NCI-H748 treated with DMSO at 0.1 percent for 48 hours (cell line): ENCODE data around the gene ZNF48.

Experiments used
- DNase-seq: peaks from one replicate; lab custom pipeline; 2025; lab: John Stamatoyannopoulos, UW

The ZNF48 gene

DNA sequence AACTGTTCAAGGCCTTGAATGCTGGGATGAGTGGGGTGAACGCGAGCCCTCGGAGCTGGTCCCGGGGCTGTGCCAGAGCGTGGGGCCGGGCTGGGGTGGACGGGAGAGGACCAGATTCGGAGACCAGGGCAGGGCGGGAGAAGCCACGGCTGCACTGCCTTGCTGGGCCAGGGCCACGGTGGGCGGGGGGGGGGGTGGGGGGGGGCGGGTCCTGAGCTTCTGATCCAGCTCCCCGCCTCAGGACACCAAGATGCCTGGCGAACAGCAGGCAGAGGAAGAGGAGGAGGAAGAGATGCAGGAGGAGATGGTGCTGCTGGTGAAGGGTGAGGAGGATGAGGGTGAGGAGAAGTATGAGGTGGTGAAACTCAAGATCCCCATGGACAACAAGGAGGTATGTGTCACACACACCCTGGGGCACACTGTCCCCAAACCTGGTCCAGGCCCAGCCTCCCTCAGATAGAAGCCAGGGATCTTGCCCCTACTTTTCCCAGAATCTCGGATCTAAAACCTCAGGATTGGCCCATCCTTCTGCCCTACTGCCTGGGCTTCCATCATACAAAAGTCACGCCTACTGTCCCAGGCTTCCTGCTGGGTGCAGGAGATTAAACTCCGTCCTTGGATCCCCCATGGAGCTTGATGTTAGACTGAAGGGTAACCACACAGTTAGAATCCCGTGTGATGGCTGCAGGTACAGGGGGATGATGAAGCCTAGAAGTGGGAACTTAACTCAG, 12.7 kb downstream of the ZNF48 start:
- no peak for DNase-seq

- peak; percentile 66 for DNase-seq
Measured at GRCh38 chr16:30409125-30410060, 14.2 kb downstream of the ZNF48 start.

DNA sequence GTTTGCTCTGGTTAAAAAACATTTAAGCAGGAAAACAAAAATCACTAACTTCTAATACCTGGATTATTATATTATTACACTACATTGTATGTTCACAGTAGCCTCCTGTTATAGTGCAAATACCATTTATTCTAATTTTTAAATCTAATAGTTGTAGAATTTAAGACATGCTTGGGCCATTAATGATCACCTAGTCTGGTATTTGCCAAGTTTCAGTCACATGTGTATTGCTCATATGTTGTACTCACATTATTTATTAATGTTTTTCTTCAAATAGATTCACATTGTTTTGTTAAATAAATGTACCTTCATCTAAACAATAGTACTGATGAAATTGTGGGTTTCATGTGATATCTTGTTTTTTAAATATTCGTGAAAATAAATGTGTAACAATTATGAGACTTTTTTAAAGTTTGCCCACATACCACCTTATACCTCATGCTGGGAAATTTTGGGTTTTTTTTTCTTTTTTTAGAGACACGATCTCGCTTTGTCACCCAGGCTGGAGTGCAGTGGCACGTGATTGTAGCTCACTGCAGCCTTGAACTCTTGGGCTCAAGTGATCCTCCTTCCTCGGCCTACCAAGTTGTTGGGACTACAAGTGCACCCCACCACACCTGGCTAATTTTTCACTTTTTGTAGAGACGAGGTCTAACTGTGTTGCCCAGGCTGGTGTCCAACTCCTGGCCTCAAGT, 18.0 kb downstream of the ZNF48 start:
- no peak for DNase-seq

GRCh38 chr16:30414159-30414558, 18.9 kb downstream of the ZNF48 start:
- no peak for DNase-seq

DNA sequence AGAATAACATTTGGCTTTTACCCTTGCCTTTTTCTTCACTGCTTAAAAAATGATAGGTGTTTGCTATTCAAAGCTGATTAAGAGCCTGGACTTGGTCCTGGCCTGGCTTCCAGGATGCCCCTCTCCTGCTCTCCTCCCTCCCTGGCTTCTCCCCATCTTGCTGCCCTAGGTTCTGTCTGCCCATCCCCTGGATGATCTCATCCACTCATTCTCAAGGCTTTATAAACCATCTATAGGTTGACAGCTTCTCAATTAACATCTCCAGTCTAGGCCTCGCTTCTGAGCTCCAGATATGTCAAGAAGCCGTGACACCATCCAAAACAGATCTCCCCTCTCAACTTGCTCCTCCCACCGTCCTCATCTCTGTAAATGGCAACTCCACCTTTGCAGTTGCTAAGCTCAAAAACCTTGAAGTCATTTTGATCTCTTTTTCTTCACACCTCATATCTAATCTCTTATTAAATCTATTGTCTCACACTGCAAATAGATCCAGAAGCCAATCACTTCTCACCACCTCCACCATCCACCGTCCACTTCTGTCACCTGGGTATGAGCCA, 20.9 kb downstream of the ZNF48 start:
- no peak for DNase-seq

GRCh38 chr16:30416624-30417528, 21.7 kb downstream of the ZNF48 start:
- no peak for DNase-seq

GRCh38 chr16:30417529-30418349, 22.5 kb downstream of the ZNF48 start:
- peak; percentile 58 for DNase-seq

GRCh38 chr16:30418350-30419181, 23.3 kb downstream of the ZNF48 start:
- no peak for DNase-seq

GRCh38 chr16:30421010-30421409, 25.8 kb downstream of the ZNF48 start:
- DNase-seq: no peak

GRCh38 chr16:30428055-30428454, 32.8 kb downstream of the ZNF48 start:
- DNase-seq: no peak

GRCh38 chr16:30429418-30429677, 34.1 kb downstream of the ZNF48 start:
- DNase-seq: peak; percentile 33

- DNase-seq: peak; percentile 94
Measured at GRCh38 chr16:30429678-30430427, 34.6 kb downstream of the ZNF48 start, which contains the start of gene DCTPP1. TSS of gene DCTPP1 (minus strand) at chr16:30430030. CDS start at chr16:30429980, 50 bp downstream.

- DNase-seq: no peak
Measured at GRCh38 chr16:30430428-30430970, 35.3 kb downstream of the ZNF48 start.

DNA sequence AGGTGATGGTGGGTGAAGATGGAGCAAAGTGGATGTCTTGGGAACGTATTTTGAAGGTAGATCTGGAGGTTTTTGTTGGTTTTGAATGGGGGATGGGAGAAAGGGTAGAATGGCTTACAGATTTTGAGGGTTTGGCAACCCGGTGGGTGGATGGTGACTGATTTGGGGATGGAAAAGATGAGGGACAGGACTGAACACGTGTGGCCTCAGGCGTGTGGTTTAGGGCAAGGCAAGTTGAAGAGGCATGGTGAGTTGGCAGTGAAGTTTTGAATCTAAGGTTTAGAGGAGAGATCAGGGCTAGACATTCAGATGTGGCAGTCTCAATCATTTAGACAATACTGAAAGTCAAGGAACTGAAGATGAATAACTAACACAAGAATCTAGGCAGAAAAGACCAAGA, 39.6 kb downstream of the ZNF48 start:
- no peak for DNase-seq

DNA sequence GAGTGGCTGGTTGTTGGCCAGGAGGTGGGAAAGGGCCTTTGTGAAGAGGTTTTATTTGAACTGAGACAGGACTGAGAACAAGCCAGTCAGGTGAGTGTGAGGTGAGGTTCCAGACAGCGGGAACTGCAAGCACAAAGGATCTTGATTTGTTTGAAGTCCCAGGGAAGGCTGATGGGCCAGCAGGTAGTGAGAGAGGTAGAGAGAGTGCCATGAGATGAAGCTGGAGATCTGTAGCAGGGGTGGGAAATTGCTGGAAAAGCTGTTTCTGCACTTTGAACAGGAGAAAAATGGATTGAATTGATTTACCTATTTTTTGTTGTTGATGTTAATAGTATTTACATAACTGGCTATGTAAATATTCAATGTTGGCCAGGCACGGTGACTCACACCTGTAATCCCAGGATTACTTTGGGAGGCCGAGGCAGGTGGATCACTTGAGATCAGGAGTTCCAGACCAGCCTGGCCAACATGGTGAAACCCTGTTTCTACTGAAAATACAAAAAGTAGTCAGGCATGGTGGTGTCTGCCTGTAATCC, 42.4 kb downstream of the ZNF48 start:
- DNase-seq: no peak

- DNase-seq: no peak
Measured at GRCh38 chr16:30438835-30439234, 43.6 kb downstream of the ZNF48 start.

GRCh38 chr16:30439720-30440348, 44.6 kb downstream of the ZNF48 start:
- DNase-seq: no peak

- DNase-seq: no peak
Measured at GRCh38 chr16:30443631-30444030, 48.4 kb downstream of the ZNF48 start.
